DOHH2 (cell line): ENCODE data around the gene NEURL2.

Source experiments
- EZH2phosphoT487 ChIP-seq: fragments of 200-600 bp; sonication (generic); IDR thresholded peaks from 2 replicates; pipeline ENCODE4 v1.6.1; 2017; ENCODE audit warnings: borderline replicate concordance, mild to moderate bottlenecking, antibody characterized with exemption, low read length, moderate library complexity, mixed read lengths
- TF ChIP-seq, protein P1 (sequence below): fragments of 200-600 bp; sonication (generic); IDR thresholded peaks from one replicate; pipeline ENCODE4 v1.5.1; 2014; ENCODE audit warnings: antibody characterized with exemption, mild to moderate bottlenecking, low read depth, low read length; ENCODE audit not compliant: poor library complexity, severe bottlenecking

- TF ChIP-seq, protein P1, sequence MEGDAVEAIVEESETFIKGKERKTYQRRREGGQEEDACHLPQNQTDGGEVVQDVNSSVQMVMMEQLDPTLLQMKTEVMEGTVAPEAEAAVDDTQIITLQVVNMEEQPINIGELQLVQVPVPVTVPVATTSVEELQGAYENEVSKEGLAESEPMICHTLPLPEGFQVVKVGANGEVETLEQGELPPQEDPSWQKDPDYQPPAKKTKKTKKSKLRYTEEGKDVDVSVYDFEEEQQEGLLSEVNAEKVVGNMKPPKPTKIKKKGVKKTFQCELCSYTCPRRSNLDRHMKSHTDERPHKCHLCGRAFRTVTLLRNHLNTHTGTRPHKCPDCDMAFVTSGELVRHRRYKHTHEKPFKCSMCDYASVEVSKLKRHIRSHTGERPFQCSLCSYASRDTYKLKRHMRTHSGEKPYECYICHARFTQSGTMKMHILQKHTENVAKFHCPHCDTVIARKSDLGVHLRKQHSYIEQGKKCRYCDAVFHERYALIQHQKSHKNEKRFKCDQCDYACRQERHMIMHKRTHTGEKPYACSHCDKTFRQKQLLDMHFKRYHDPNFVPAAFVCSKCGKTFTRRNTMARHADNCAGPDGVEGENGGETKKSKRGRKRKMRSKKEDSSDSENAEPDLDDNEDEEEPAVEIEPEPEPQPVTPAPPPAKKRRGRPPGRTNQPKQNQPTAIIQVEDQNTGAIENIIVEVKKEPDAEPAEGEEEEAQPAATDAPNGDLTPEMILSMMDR, result no peak
- no peak for TF ChIP-seq EZH2phosphoT487
Observed at GRCh38 chr20:45924391-45925261, 33.6 kb upstream of the NEURL2 start.
